Measurements from ENCODE around the gene ADSL. TPM values are rescaled to one million over a fixed set of nuclear protein-coding genes. Genes with fewer than 3 reads are reported as not detected.

Gene ADSL
- polyA plus RNA-seq, 1 of the 3 experiments (the other 2 are of a cell fraction) = 79.7 TPM

DNA sequence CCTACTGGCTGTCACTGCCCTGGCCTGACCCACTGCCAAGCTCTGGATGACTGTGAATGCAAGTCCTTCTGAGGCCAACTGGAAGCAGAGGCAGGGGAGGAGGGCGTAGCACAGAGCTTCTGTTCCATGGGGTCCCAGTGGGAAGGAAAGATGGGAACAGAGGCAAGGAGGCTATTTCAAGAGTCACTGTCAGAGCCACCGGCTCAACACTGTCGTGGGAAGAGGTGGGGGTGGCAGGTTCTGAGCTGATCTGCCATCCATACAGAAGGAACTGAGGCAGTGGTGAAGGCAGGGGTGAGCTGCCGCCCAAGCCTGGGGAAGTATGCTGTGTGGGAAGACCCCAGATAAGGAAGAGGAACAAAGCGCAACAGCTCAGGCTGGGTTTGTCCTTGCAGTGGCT, 78.8 kb downstream of the ADSL start (continued):
- TF ChIP-seq, protein P1, sequence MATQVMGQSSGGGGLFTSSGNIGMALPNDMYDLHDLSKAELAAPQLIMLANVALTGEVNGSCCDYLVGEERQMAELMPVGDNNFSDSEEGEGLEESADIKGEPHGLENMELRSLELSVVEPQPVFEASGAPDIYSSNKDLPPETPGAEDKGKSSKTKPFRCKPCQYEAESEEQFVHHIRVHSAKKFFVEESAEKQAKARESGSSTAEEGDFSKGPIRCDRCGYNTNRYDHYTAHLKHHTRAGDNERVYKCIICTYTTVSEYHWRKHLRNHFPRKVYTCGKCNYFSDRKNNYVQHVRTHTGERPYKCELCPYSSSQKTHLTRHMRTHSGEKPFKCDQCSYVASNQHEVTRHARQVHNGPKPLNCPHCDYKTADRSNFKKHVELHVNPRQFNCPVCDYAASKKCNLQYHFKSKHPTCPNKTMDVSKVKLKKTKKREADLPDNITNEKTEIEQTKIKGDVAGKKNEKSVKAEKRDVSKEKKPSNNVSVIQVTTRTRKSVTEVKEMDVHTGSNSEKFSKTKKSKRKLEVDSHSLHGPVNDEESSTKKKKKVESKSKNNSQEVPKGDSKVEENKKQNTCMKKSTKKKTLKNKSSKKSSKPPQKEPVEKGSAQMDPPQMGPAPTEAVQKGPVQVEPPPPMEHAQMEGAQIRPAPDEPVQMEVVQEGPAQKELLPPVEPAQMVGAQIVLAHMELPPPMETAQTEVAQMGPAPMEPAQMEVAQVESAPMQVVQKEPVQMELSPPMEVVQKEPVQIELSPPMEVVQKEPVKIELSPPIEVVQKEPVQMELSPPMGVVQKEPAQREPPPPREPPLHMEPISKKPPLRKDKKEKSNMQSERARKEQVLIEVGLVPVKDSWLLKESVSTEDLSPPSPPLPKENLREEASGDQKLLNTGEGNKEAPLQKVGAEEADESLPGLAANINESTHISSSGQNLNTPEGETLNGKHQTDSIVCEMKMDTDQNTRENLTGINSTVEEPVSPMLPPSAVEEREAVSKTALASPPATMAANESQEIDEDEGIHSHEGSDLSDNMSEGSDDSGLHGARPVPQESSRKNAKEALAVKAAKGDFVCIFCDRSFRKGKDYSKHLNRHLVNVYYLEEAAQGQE (IDR thresholded peaks at IDR 0.05; ENCODE audit: low read depth, low read length) = no peak
- TF ChIP-seq GATA2 (CRISPR knock-in tag; IDR thresholded peaks at IDR 0.05) = no peak
- TF ChIP-seq NRF1 (IDR thresholded peaks at IDR 0.05; ENCODE audit: low read depth, low read length) = no peak

DNA sequence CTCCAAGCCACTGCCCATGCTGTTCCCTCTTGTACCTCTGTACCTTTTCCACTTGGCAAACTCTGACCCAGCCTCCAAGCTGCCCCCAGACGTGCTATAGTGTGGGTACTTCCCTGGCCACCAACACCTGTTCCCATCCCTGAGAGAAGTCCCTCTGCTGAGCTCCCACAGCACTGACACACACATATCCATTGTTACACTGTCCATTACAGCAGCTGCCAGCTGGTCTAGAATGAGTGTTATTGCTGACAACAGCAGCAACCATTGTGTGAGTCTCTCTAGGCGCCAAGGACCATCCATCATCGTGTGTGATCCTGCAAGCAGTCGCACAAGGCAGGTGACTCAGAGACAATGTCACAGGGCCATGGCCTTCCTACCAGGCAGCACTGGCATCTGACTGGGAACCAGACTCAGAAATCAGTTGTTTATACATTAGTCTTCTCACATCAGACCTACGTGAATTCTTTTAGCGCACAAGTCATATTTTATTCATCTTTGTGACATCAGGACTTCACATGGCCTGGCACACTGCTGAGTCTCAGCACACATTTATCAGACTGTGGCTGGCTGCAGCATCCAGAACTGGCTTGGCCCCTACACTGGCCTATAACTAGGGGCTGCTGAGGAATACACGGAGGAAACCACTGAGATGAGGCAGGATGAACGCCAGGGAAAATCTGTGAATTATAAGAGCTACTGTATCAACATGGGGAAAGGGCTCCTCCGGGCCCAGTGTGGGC, 80.5 kb downstream of the ADSL start:
- H3K4me2 ChIP-seq = no peak overlapping the region
- H3F3A ChIP-seq (replicated peaks; ENCODE audit: insufficient read depth) = no peaks in the 10 kb centered on the region
- H2AFZ ChIP-seq (ENCODE audit: low read depth) = no peak overlapping the region
- H4K20me1 ChIP-seq (ENCODE audit: insufficient read depth) = no peaks in the 10 kb centered on the region
- H3K9me2 ChIP-seq = no peaks in the 10 kb centered on the region
- ChIA-PET CTCF (interaction anchor here (1.3 to 5.3 kb wide), 2 partner anchors 10 to 13 kb away, joined by 3 to 30 read pairs; no protein-coding TSS in a partner anchor), POLR2A (no interaction called here)
- H3K36me3 ChIP-seq (replicated peaks in 1 of 2; ENCODE audit: control insufficient read depth in 1 of 2, insufficient read depth in 2 of 2, low read length in 1 of 2) = peaks cover 4 to 13% of the 10 kb centered on the region in 2 experiments
- H3K9me3 ChIP-seq = no peaks in the 10 kb centered on the region
- no peak overlapping the region for H3K27ac ChIP-seq (ENCODE audit: low read depth in 2 of 2, low read length in 1 of 2)
- no peaks in the 10 kb centered on the region for H3K4me1 ChIP-seq (ENCODE audit: control insufficient read depth in 1 of 2, insufficient read depth in 2 of 2, low read depth in 1 of 2, low read length in 1 of 2)
- H3K27me3 ChIP-seq (ENCODE audit: insufficient read depth) = no peaks in the 10 kb centered on the region
- no peak for DNase-seq
- H3K4me3 ChIP-seq (ENCODE audit: low read depth in 2 of 2, low read length in 1 of 2) = no peak overlapping the region
- no peak overlapping the region for H3K9ac ChIP-seq
- 96% methylated on average over 4 of the region's 9 CpGs for WGBS (ENCODE audit: low lambda C conversion rate)
- no peaks in the 10 kb centered on the region; the same call in none of the 2 replicates for H3K79me2 ChIP-seq (ENCODE audit: insufficient read depth)
- TF ChIP-seq MEF2A (IDR thresholded peaks at IDR 0.05; ENCODE audit: borderline replicate concordance, low read depth) (no peak), RFX5 (IDR thresholded peaks at IDR 0.05; ENCODE audit: low read length) (no peak), NRF1 (IDR thresholded peaks at IDR 0.05; ENCODE audit: low read depth, low read length) (no peak), RAD21 (IDR thresholded peaks at IDR 0.05; ENCODE audit: low read length) (no peak)
- TF ChIP-seq, protein P2, sequence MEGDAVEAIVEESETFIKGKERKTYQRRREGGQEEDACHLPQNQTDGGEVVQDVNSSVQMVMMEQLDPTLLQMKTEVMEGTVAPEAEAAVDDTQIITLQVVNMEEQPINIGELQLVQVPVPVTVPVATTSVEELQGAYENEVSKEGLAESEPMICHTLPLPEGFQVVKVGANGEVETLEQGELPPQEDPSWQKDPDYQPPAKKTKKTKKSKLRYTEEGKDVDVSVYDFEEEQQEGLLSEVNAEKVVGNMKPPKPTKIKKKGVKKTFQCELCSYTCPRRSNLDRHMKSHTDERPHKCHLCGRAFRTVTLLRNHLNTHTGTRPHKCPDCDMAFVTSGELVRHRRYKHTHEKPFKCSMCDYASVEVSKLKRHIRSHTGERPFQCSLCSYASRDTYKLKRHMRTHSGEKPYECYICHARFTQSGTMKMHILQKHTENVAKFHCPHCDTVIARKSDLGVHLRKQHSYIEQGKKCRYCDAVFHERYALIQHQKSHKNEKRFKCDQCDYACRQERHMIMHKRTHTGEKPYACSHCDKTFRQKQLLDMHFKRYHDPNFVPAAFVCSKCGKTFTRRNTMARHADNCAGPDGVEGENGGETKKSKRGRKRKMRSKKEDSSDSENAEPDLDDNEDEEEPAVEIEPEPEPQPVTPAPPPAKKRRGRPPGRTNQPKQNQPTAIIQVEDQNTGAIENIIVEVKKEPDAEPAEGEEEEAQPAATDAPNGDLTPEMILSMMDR (IDR thresholded peaks at IDR 0.05) = no peak

DNA sequence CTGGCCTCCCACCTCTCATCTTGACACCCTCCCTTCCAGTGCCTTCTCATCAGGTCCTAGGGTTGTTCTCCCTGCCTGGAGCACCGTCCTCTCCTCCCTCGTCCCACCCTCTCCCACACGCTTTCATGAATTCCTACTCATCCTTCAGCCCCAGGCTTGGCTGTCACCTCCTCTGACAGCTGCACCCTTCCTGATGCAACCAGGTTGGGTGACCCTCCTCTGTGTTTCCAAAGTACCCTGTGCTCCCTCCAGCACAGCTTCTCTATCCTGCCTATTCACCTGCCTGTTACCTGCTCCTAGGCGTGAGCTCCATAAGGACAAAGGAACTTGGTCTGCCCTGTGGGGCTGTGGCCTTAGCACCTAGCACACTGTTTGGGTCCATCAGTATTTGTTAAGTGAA, 82.5 kb downstream of the ADSL start:
- Histone ChIP-seq H3K36me3 (replicated peaks in 1 of 2; ENCODE audit: control insufficient read depth in 1 of 2, insufficient read depth in 2 of 2, low read length in 1 of 2) (peaks cover 4 to 5% of the 10 kb centered on the region in 2 experiments), H3K79me2 (ENCODE audit: insufficient read depth) (no peaks in the 10 kb centered on the region; the same call in none of the 2 replicates)
- no peak for TF ChIP-seq TCF12 (IDR thresholded peaks at IDR 0.05)
- no peak for TF ChIP-seq ELF1 (IDR thresholded peaks at IDR 0.05)
- TF ChIP-seq, protein P3, sequence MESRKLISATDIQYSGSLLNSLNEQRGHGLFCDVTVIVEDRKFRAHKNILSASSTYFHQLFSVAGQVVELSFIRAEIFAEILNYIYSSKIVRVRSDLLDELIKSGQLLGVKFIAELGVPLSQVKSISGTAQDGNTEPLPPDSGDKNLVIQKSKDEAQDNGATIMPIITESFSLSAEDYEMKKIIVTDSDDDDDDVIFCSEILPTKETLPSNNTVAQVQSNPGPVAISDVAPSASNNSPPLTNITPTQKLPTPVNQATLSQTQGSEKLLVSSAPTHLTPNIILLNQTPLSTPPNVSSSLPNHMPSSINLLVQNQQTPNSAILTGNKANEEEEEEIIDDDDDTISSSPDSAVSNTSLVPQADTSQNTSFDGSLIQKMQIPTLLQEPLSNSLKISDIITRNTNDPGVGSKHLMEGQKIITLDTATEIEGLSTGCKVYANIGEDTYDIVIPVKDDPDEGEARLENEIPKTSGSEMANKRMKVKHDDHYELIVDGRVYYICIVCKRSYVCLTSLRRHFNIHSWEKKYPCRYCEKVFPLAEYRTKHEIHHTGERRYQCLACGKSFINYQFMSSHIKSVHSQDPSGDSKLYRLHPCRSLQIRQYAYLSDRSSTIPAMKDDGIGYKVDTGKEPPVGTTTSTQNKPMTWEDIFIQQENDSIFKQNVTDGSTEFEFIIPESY (IDR thresholded peaks at IDR 0.05; ENCODE audit: borderline replicate concordance, low read depth) = no peak
- no peak for TF ChIP-seq RAD21 (IDR thresholded peaks at IDR 0.05; ENCODE audit: low read length)
- TF ChIP-seq FOXJ3 (CRISPR knock-in tag; IDR thresholded peaks at IDR 0.05) = no peak
- TF ChIP-seq, protein P4, sequence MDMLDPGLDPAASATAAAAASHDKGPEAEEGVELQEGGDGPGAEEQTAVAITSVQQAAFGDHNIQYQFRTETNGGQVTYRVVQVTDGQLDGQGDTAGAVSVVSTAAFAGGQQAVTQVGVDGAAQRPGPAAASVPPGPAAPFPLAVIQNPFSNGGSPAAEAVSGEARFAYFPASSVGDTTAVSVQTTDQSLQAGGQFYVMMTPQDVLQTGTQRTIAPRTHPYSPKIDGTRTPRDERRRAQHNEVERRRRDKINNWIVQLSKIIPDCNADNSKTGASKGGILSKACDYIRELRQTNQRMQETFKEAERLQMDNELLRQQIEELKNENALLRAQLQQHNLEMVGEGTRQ (IDR thresholded peaks at IDR 0.05; ENCODE audit: borderline replicate concordance, low read depth, low read length) = no peak
- no peak for TF ChIP-seq FOXM1 (IDR thresholded peaks at IDR 0.05; ENCODE audit: low read depth)
- TF ChIP-seq EP300 (IDR thresholded peaks at IDR 0.05; ENCODE audit: borderline replicate concordance in 1 of 2, low read depth in 1 of 2, low read length in 1 of 2) = no peak
- no peak for TF ChIP-seq NRF1 (IDR thresholded peaks at IDR 0.05; ENCODE audit: low read depth, low read length)
- no peak for TF ChIP-seq TEAD4 (IDR thresholded peaks at IDR 0.05; ENCODE audit: borderline replicate concordance, insufficient read depth)
- TF ChIP-seq TAF1 (IDR thresholded peaks at IDR 0.05; ENCODE audit: borderline replicate concordance, low read depth, low read length) = no peak
- TF ChIP-seq RFX5 (IDR thresholded peaks at IDR 0.05; ENCODE audit: low read length) = no peak

More for the DNA sequence above, 82.5 kb downstream of the ADSL start:
- ChIA-PET POLR2A (no interaction called here), CTCF (interaction anchor here (5.3 kb wide), 1 partner anchor 8 kb away, joined by 30 read pairs; no protein-coding TSS in a partner anchor)
- H3K4me1 ChIP-seq (ENCODE audit: control insufficient read depth in 1 of 2, insufficient read depth in 2 of 2, low read depth in 1 of 2, low read length in 1 of 2) = no peaks in the 10 kb centered on the region
- no peaks in the 10 kb centered on the region for H3K27me3 ChIP-seq (ENCODE audit: insufficient read depth)
- no peak overlapping the region for H3K9ac ChIP-seq
- H3K9me2 ChIP-seq = no peaks in the 10 kb centered on the region
- 98% methylated on average over 3 of the region's 4 CpGs for WGBS (ENCODE audit: low lambda C conversion rate)
- H3K9me3 ChIP-seq = no peaks in the 10 kb centered on the region
- H4K20me1 ChIP-seq (ENCODE audit: insufficient read depth) = no peaks in the 10 kb centered on the region
- no peak overlapping the region for H2AFZ ChIP-seq (ENCODE audit: low read depth)
- H3K4me3 ChIP-seq (ENCODE audit: low read depth in 2 of 2, low read length in 1 of 2) = no peak overlapping the region
- DNase-seq = no peak
- H3K4me2 ChIP-seq = no peak overlapping the region
- H3F3A ChIP-seq (replicated peaks; ENCODE audit: insufficient read depth) = no peaks in the 10 kb centered on the region
- no peak overlapping the region for H3K27ac ChIP-seq (ENCODE audit: low read depth in 2 of 2, low read length in 1 of 2)

All from SK-N-SH (cell line).